Ureter (tissue), 1 donor: ENCODE data around the gene CERS6. TPM values are rescaled to one million over a fixed set of nuclear protein-coding genes. Genes with fewer than 3 reads are reported as not detected.
"Not testable (repeated sequence)": the region's sequence is repeated elsewhere in the genome, so short reads cannot be mapped to it uniquely, and the experiment has no call there.

Source experiments
- DNase-seq: peaks from one replicate; pipeline ENCODE4 v3.0.0-alpha.2; 2020; ENCODE audit warnings: low spot score
- total RNA-seq: library from RNA; stranded (reverse); gene quantifications from one replicate; pipeline ENCODE4 v1.2.4, GENCODE V29; 2023
- donor health status: DM: yes; HTN: yes; CAD: no.

The CERS6 gene
- total RNA-seq, 1 donor from 2014 or later: 29.3 TPM

DNA sequence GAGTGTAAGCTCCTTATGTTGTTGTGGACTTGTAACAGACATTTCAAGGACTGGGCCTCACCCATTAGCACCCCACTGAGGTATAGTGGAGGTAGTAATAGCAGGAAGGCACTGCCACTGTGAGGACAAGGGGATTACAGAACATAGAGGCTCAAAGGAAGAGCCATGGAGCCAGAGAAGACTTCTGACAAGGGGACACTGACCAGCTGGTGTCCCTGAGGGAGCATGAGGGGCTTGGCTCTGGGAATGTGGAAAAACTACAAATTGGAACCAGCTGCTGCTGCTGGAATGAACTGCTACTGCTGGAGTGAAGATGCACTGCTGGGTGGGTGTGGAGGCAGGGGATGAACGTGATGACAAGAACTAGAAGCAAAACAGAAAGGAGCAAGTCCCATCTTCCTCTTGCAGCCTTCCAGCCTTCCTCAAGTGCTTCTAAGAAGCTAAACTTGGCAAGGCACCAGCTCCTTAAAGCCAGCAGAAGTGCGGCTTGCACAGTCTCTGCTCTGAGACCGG lies 179.0 kb downstream of the CERS6 start:
- DNase-seq: peak; percentile 53

DNA sequence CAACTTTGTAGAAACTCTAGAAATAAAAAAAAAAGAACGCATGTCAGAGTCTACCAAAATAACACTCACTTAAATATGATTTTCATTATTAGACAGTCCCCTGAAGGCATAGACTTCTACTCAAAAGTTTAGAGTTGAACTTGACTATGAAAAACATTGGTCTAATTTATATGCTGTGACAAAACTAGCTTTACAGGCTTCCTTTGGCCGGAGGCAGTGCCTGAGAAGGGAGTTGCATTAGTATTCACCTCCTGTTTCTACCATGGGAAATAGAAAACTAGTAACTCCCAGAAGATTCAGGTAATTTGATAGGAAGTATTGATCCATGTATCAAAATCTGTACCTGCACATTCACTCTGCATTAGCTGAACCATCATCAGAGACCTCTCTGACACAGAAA lies 182.9 kb downstream of the CERS6 start:
- no peak for DNase-seq

GRCh38 chr2:168639441-168639898 lies 183.4 kb downstream of the CERS6 start:
- no peak for DNase-seq

GRCh38 chr2:168640039-168640438 lies 184.0 kb downstream of the CERS6 start:
- DNase-seq: no peak

DNA sequence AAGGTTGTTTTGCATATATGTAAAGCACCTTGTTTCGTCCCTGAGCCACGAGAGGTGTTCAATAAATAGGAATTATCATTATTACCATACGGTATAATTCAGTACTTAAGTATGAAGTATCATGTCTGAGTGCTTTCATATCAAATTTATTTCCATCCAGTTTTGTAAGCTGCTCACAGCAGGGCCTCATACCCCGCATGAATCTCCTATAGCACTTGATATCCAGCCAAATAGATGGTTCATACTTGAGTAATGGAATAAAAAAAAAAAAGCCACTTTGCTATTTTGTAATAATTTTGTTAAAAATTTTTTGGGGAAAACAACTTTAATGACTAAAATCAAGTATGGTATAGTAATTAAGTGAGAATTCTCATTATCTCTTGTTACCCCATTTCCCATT lies 185.6 kb downstream of the CERS6 start:
- no peak for DNase-seq

GRCh38 chr2:168642873-168643272 lies 186.8 kb downstream of the CERS6 start:
- DNase-seq: no peak

GRCh38 chr2:168643979-168644378 lies 187.9 kb downstream of the CERS6 start:
- DNase-seq: no peak

DNA sequence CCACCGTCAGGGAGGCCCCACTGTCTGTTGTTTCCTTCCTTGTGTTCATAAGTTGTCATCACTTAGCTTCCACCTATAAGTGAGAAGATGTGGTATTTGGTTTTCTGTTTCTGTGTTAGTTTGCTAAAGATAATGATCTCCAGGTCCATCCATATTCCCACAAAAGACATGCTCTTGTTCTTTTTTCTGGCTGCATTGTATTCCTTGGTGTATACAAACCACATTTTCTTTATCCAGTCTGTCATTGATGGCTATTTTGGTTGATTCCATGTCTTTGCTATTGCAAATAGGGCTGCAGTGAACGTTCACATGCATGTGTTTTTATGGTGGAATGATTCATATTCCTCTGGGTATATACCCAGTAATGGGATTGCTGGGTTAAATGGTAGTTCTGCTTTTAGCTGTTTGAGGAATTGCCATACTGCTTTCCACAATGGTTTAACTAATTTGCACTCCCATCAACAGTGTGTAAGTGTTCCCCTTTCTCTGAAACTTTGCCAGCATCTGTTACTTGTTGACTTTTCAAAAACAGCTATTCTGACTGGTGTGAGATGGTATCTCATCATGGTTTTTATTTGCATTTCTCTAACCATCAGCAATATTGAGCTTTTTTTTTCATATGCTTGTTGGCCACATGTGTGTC lies 189.7 kb downstream of the CERS6 start:
- DNase-seq: no peak

DNA sequence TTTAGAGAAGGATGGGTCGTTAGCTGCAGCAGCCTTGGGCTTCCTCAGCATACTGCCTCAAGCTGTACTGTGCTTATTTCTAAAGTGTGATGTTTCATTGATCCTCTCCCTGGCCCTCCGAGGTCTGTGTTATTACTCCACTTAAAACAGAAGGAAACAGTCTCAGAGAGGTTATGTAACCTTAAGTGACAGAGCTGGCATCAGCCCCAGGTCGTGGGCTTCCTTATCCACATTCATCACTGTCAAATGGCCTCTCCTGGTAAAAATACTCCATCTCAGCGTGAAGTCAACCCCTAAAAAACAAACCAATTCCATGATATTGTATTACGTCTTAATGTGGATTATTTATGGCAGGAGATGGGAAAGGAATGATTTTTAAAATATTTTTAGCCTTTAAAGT lies 193.0 kb downstream of the CERS6 start:
- DNase-seq: no peak

DNA sequence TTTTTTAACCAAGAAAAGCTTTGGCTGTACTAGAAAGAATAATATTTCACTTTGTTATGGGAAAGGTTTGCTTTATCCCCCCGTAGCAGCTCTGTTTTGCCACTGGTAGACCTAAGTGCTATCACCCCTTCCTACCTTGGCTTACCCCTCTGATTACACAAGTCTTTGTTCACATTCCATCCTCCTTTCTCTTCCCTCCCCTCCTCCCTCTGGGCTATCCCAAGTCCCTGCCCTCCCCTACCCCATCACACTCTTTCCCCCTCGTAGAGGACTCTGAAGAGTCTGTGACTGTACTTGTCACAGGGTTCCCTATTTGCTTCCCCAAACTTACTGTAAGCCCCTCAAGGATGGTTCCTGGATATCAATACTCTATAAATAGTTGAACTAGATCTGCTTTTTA lies 193.5 kb downstream of the CERS6 start:
- no peak for DNase-seq

- DNase-seq: no peak
Observed at GRCh38 chr2:168650139-168650538, 194.1 kb downstream of the CERS6 start.

- no peak for DNase-seq
Observed at GRCh38 chr2:168650781-168651180, 194.7 kb downstream of the CERS6 start.

GRCh38 chr2:168652997-168653921 lies 197.2 kb downstream of the CERS6 start:
- no peak for DNase-seq

DNA sequence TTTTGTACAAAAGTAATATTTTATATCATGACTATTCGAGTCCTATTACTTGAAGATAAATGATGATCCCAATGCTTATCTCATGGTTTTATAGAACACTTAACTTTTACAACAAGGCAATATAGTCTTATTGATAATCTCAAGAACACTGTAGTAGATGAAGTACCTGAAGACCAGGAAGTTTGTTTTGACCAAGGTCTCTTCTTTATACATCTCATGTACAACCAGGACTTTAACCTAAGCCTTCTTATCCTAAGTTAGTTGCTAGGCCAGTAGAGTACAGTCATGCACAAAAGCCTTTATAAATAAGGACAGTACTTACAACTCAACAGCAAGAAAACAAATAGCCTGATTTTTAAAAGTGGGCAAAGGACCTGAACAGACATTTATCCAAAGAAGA lies 198.6 kb downstream of the CERS6 start:
- DNase-seq: no peak

GRCh38 chr2:168655207-168655606 lies 199.1 kb downstream of the CERS6 start:
- no peak for DNase-seq

- DNase-seq: not testable (repeated sequence)
Observed at GRCh38 chr2:168657378-168657777, 201.3 kb downstream of the CERS6 start.

DNA sequence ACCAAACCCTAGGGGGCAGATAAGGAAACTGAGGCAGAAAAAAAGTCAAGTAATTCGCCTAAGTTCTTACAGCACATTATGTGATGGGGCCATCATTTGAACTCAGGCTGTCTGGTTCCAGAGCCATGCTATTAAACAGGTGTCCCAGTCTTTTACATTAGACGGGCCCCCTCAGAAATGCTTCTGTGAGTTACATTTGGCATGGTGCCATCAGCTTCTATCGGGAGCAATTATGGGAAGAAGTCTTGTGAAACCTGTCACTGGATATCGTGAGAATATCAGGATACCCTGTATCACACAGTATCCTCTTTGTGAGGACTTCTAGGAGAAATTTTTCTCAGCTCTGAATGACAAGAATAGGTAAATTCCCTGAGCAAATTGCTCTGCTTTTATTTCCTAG lies 202.6 kb downstream of the CERS6 start:
- no peak for DNase-seq

- DNase-seq: no peak
Observed at GRCh38 chr2:168660870-168661862, 205.1 kb downstream of the CERS6 start.

DNA sequence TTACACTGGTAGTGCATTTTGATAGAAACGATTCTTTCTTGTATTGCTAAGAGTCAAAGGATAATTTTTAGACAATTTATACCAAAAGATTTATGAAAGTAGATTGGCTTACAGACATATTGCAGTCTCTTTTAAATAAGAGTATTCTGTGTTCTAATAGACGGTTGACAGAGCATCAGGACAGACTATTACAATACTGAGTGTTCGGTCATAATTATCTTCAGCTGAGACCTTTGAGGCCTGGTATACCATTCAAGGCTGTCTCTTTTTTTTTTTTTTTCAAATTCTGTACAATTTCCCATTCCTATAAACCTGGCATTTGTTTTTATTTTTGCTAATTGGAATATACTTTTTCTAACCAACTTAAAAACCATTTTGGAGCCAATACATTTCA lies 205.8 kb downstream of the CERS6 start:
- DNase-seq: no peak

GRCh38 chr2:168662651-168663208 lies 206.7 kb downstream of the CERS6 start:
- no peak for DNase-seq

DNA sequence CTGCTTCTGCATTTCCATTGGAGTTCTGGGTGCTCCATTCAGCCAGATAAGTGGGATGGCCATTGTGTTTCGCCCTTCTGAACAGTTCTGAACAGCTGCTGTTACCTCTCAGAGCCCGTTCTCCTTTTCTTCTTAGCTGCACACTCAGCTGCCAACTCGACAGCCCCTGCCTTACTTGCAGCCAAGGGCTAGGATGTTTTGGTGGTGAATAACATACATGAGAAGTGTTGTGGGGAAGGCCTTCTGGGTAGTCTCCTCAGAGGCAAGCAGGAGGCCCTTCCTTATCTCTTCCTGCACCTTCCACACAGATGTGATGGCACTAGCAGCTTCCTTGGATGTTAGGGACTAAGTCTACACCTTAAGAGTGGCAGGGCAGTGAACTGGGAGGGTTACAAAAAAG lies 207.9 kb downstream of the CERS6 start:
- no peak for DNase-seq
